ENCODE measurements around the gene GARIN5A. TPM values are rescaled to one million over a fixed set of nuclear protein-coding genes. Genes with fewer than 3 reads are reported as not detected.

GARIN5A gene
- total RNA-seq, 4 donors from 2014 or later: 0.55 to 4.2 (median 0.79) TPM; not detected in 1

- H3K27ac ChIP-seq: peak overlapping the region in 2 of 4 donors; percentile 38 to 51
- H3K9me3 ChIP-seq: no peaks in the 10 kb centered on the region
- no peak overlapping the region for H3K4me3 ChIP-seq
- intact Hi-C loops (cut with DNase I; ENCODE audit: low total_unique reads) (no loop called here), in situ Hi-C loops (cut with MboI; ENCODE audit: low pct_ligation_motif_present in 1 of 4, low pct_unique_long_range_greater_than_20kb in 1 of 4, low sequenced_read_pairs in 3 of 4) (no loop called here)
- peaks cover 58% of the 10 kb centered on the region for H3K27me3 ChIP-seq
- DNase-seq: peak; percentile 57
- no peaks in the 10 kb centered on the region for H3K36me3 ChIP-seq
- no peak for TF ChIP-seq POLR2A (IDR thresholded peaks at IDR 0.05)
- TF ChIP-seq EP300 (IDR thresholded peaks at IDR 0.05; ENCODE audit: low read depth): peak; percentile 17
- 43% methylated on average over 36 of the region's 42 CpGs; no CpG with 5 or more reads in 1 of the 2 donors for WGBS, 2 donors (ENCODE audit: low coverage in 1 of 2)
- peaks cover 3 to 35% (median 20%) of the 10 kb centered on the region in 4 donors for H3K4me1 ChIP-seq
These were observed 59.3 kb downstream of the GARIN5A start for GRCh38 chr19:50417111-50418081.

Other genes with a start within 250 kb of the GARIN5A start
- under 1 TPM; 0.27 to 0.64 (median 0.49) TPM for gene KCNC3, start 147.5 kb downstream of the GARIN5A start, total RNA-seq
- gene NAPSA, start 111.2 kb downstream of the GARIN5A start, total RNA-seq: 1 to 10 TPM; 1.6 to 5.0 (median 3.1) TPM
- 100 to 1,000 TPM in 2 of 4 donors, 10 to 100 TPM in 2; 80.8 to 192 (median 102) TPM for gene NR1H2, start 100.4 kb downstream of the GARIN5A start, total RNA-seq
- gene POLD1, start 92.5 kb downstream of the GARIN5A start, total RNA-seq: 10 to 100 TPM; 14.6 to 59.1 (median 25.9) TPM
- gene SPIB, start 57.9 kb downstream of the GARIN5A start, total RNA-seq: 10 to 100 TPM; 45.7 to 56.8 (median 51.7) TPM
- gene MYBPC2, start 44.0 kb downstream of the GARIN5A start, total RNA-seq: under 1 TPM in 2 of 4 donors, not detected in 2; 0.16 to 0.41 TPM
- gene EMC10, start 341 bp downstream of the GARIN5A start, total RNA-seq: 100 to 1,000 TPM in 1 of 4 donors, 10 to 100 TPM in 3; 50.5 to 117 (median 78.7) TPM
- gene JOSD2, start 34.3 kb upstream of the GARIN5A start, total RNA-seq: 100 to 1,000 TPM in 1 of 4 donors, 10 to 100 TPM in 3; 10.8 to 169 (median 36.6) TPM
- gene ASPDH, start 37.1 kb upstream of the GARIN5A start, total RNA-seq: not detected
- gene LRRC4B, start 91.6 kb upstream of the GARIN5A start, total RNA-seq: 1 to 10 TPM in 1 of 4 donors, under 1 TPM in 3; 0.37 to 1.4 (median 0.91) TPM
- gene SYT3, start 163.0 kb upstream of the GARIN5A start, total RNA-seq: under 1 TPM in 1 of 4 donors, not detected in 3; 0.64 TPM
- gene C19orf81, start 172.6 kb upstream of the GARIN5A start, total RNA-seq: not detected
- 1 to 10 TPM in 1 of 4 donors, not detected in 3; 2.2 TPM for gene SHANK1, start 243.0 kb upstream of the GARIN5A start, total RNA-seq
- gene CLEC11A, start 246.5 kb upstream of the GARIN5A start, total RNA-seq: 10 to 100 TPM in 1 of 4 donors, 1 to 10 TPM in 3; 2.6 to 11.2 (median 5.1) TPM